Measurements from ENCODE around the gene COPS4.

DNA sequence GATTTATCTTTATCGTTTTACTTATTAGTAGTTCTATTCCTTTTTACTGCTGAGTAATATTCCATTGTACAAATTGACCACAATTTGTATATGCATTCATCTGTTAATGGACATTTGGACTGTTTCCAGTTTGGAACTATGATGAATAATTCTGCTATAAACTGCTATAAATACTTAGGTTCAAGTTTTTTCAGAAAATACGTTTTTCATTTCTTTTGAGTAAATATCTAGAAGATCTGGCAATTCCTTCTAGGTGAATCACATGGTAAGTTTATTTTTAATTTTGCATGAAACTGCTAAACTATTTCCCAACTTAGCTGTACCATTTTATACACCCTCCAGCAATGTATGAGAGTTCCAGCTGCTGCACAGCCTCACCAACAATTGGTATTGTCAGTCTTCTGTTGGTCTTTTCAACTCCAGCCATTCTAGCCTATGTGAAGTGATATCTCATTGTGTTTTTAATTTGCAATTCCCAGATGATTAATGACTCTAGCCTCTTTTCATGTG lies 46.6 kb upstream of the COPS4 start:
- TF ChIP-seq CTCF (IDR thresholded peaks at IDR 0.05) (no peak), ZFX (IDR thresholded peaks at IDR 0.05; ENCODE audit: borderline replicate concordance) (no peak)
